ENCODE results near the gene MRAS.
"Not testable (repeated sequence)": the region's sequence is repeated elsewhere in the genome, so short reads cannot be mapped to it uniquely, and the experiment has no call there.

Gene MRAS

DNA sequence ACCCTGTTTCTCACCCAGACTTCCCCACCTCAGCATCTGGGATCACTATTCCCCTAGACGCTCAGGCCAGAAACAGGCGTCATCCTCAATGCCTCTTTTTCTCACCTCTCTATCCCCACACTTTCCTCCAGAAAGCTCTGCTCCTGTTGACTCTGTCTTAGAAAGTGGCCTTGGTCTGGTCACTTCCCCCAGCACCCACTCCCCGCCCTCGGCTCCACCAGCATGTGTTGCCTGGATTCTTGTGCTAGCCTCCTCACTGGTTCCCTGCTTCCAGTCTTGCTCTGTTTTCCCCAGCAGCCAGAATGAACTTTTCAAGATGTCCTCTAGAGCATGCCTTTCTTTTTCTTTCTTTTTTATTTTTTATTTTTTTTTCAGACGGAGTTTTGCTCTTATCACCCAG lies 46.3 kb downstream of the MRAS start:
- no peak for DNase-seq

GRCh38 chr3:138395865-138396751 lies 47.7 kb downstream of the MRAS start:
- DNase-seq = no peak

- DNase-seq = no peak
Observed at GRCh38 chr3:138396752-138397410, 48.5 kb downstream of the MRAS start.

DNA sequence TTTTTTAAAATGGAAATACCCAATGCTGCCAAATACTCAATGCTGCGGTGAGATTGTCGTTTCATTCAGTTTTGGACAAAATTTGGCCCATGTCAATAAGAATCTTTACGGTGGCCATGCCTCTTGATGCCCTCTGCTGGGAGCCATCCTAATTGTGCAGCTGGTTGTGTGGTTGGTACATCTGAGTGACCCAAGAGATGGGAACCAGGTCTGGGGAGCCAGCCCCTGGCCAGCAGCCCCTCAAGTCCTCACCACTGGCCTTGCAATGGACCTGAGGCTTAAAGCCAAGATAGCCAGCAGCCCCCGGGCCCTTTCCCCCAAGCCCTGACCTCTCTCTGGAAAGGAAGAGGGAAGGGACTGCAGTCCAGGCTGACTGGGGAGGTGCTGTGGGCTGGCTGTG lies 49.6 kb downstream of the MRAS start:
- DNase-seq = no peak

- no peak for DNase-seq
Observed at GRCh38 chr3:138398791-138399575, 50.6 kb downstream of the MRAS start.

DNA sequence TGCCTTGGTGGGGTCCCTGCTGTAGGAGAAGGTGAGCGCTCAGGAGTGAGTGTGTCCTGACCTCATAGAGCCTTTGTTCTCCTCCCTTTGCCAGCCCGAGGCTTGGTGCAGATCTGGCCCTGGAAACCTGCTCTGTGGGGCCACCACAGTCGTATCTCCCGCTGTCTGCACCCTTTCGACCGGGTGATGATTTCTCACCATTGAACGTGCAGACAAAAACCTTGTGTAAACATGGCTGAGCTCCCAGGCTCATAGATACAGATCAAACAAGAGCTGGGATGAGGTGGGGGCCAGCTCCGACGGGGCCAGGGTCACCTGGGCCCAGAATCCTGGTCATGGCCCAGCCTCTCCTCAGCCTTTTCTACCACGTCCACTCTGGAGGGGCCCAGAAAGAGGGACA lies 51.4 kb downstream of the MRAS start:
- DNase-seq = no peak

- DNase-seq = no peak
Observed at GRCh38 chr3:138400651-138401070, 52.3 kb downstream of the MRAS start.

DNA sequence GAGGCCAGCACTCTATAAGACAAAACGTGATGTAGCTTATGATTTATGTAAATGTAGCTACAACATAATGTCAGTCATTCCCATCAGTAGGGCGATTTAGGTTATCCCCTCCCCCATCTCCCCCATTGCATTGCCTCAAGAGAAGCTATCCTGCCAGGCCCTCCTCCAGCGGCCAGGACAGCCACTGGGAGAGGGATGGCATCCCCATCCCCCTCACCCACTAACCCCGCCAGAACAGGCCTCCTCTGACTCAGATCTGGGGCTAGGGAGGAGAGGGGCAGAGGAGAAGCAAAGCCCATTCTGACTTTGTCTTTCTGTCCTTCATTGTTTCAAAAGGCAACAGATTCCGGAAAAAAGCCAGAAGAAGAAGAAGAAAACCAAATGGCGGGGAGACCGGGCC lies 53.5 kb downstream of the MRAS start:
- no peak for DNase-seq

- DNase-seq = no peak
Observed at GRCh38 chr3:138404121-138404520, 55.7 kb downstream of the MRAS start.

GRCh38 chr3:138405001-138405400 lies 56.6 kb downstream of the MRAS start:
- no peak for DNase-seq

DNA sequence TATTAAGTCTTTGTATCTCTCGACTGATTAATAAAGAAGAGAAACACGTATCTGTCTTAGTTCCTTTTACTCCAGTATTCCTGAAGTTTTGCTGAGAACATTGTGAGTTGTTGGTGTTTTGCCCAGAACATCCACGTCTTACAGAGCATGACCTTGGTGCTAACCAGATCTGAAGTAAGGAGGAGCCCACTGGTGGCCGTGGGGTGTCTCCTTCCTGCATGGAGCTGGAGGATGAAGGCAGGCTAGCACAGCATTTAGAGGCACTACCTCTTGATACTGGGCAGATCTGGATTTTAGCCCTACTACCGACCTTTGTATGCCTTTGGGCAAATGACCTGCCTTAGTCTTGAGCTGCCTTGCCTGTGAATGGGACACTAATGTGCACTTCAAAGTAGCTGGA lies 57.1 kb downstream of the MRAS start:
- DNase-seq = no peak

DNA sequence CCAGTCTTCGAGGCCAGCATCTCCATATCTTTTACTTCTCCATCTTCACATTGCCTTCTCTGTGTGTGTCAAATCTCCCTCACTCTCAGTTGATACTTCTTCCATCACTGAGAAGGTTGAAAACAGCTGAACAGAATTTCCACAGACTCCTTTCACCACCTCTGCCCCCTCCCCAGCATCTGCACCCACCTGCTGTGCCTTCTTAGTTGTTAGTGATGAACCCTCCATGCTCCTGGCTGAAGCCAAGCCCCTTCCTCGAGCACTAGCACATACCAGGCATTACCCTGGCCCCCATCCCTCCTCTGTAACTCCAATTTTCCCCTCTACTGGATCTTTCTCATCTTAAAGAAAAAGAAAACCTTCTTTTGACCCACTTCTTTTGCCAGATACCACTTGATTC lies 58.2 kb downstream of the MRAS start:
- no peak for DNase-seq

DNA sequence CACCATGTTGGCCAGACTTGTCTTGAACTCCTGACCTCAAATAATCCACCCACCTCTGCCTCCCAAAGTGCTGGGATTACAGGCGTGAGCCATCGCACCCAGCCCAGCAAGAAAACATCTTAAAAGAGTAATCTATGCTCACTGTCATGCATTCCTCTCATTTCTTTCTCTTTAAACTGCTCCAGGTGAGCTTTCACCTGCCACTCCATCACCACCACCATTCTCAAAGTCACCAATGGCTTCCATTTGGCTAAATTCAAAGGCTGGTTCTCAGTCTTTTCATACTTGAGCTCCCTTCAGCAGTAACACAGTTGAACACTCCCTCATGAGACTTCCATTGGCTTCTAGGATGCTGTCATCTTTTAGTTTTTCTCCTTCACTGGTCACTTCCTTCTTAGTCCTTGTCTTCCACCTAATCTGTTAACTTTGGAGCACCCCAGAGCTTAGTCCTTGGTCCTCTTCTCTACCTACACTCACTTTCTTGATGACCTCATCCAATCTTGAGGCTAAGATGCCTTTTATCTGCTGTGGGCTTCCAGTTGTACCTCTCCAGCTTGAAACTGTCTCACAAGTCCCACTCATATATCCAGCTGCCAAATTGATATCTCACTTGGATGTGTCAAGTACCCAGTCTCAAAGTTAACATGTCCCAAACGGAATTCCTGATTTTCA lies 59.0 kb downstream of the MRAS start:
- DNase-seq = no peak

DNA sequence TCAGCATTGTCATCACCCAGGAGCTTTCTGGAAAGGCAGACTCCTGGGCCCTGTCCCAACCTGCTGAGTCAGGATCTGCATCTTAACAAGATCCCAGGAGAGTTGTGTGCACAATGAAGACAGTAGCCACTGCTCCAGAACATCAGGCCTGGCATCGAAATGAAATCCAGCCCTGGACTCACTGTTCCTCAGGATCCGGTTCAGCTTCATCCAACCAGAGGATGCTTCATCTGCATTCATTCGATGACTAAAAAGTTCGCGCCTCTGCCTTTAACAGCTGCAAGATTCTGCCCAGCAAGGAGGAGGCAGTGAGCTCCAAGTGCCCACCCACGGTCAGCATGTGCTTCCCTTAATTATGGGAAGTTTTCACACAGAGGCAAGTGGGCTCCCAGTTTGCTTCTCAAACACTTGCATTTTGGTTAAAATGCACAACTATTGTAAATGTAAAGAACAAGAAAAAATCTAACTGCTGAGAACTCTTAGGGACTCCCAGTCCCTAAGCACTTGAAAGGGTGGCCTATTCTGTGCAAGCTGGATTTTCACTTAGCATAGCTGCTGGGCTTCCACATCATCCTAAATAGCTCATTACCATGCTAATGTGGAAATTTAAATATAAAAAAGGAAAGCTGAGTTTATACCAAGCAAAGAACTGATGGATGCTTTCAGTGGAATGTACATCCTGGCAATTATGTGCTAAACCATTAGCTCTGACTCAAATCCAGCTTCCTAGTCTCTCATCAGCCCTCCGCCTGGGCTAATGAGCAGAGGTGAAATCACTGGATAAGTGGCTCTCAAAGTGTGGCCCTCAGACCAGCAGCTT lies 60.6 kb downstream of the MRAS start:
- DNase-seq = no peak

DNA sequence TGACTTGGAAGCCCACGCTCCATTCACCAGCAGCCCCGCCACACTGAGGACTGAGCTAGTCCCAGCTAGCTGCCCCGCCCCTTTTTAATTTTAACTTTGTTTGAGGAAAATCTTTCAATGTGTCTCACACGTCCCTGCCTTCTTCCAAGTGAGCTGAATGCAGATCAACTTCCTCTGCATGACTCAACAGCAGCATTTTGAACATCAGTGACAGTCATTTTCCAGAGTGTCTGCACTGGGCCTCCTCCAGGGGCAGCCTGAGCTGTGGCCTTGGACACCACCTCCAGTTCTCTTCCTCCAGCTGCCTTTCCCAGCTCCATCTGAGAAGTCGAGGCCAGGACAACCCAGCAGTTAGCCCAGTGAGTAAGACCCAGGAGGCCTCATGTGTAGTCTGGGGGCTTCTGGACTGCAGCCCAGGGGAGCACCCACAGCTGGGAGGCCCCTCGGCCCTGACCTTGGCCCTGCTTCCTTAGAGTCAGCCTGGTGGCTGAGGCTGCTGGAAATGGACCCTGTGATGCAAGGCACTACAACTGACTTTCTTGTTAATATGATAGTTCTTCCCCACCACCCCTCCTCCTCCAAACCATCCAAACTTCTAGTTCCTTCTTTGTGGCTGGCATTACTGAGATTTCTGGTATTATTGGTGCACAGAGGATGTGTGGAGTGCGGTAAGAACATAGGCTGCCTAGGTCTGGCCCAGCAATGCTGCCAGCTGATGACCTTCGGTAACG lies 64.6 kb downstream of the MRAS start:
- DNase-seq = no peak

GRCh38 chr3:138416236-138416635 lies 67.9 kb downstream of the MRAS start:
- not testable (repeated sequence) for DNase-seq

GRCh38 chr3:138417559-138417982 lies 69.2 kb downstream of the MRAS start:
- DNase-seq = peak; percentile 69

DNA sequence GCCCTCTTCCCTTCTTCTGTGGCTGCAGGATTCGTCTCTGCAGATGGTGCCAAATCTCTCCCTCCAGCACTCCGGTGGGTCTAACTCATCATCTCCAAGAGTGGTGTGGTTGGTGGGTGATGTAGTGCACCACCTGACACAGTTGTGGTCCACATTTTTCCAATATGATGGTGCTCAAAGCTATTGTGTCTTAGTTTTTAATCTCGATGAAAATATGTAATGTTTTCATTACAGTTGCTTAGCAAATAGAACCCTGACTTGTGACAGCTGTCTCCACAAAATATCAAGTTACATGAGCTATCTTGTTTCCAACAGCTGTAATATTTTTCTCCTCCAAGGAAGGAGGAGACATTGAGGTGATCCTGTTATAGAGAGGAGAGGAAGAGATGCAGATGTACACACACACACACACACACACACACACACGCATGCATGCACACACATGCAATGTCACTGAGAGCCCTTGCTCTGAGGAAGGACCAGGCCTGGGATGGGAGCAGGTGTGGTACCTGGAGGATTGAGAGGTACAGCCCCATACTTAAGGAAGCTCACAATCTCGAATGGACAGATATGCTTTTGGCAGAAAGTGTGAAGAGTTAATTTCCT lies 70.3 kb downstream of the MRAS start:
- no peak for DNase-seq

DNA sequence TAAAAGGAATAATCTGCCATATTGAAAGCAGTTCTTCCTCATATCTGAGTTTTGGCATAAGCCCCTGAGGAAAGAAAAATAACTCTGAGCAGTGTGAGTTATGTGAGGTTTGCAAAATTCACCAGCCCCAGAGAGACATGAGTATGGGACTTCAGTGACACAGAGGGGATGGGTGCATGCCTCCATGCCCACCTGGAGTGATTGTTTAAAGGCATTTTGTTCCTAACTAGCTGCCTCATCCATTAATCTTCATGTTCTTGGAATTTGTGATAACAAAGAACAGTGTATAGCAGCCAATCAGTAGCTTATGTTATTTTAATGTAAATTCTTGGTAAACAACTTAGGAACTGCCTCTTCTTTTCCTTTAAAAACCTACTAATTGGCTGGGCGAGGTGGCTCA lies 74.9 kb downstream of the MRAS start:
- no peak for DNase-seq

DNA sequence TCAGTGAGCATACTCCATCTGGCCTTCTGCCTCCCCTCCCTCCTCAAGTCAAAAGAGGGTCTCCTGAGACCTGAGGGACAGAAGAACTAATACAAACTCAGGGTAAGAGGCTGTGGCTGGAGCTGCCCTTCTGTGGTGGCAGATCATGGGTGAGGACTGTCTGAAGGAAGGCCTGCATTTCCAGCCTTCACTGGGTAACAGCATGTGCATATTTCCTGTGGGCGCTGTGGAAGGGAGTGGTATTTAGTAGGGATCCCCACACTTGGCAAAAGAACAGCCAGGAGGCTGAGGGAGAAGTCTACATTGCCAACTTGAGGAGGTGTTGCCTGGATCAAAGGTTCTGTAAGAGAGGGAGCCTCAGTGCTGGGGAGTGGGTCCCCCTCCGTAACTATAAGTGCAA lies 75.9 kb downstream of the MRAS start:
- no peak for DNase-seq

- DNase-seq = no peak
Observed at GRCh38 chr3:138426211-138426610, 77.8 kb downstream of the MRAS start.
